T-helper 2 cell treated with Interferon-gamma antibody and Interleukin-4, amounts not matched to agents 100 ng/mL and 5 ng/mL, for 36 hours (primary cell): ENCODE data around the gene ANGPTL4. TPM values are rescaled to one million over a fixed set of nuclear protein-coding genes. Genes with fewer than 3 reads are reported as not detected.
"Not testable (repeated sequence)": the region's sequence is repeated elsewhere in the genome, so short reads cannot be mapped to it uniquely, and the experiment has no call there.

Source experiments
- intact Hi-C: fragments of 100-400 bp; cut with micrococcal nuclease; formaldehyde crosslinking; loops from one replicate; pipeline ENCODE4 v1.15.1; 2023
- total RNA-seq: library from RNA; stranded (reverse); gene quantifications from 2 replicates; pipeline ENCODE4 v1.2.3, GENCODE V29; 2022

Gene ANGPTL4, protein sequence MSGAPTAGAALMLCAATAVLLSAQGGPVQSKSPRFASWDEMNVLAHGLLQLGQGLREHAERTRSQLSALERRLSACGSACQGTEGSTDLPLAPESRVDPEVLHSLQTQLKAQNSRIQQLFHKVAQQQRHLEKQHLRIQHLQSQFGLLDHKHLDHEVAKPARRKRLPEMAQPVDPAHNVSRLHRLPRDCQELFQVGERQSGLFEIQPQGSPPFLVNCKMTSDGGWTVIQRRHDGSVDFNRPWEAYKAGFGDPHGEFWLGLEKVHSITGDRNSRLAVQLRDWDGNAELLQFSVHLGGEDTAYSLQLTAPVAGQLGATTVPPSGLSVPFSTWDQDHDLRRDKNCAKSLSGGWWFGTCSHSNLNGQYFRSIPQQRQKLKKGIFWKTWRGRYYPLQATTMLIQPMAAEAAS
- 0.30 and 0.36 TPM in 2 replicates for total RNA-seq

DNA sequence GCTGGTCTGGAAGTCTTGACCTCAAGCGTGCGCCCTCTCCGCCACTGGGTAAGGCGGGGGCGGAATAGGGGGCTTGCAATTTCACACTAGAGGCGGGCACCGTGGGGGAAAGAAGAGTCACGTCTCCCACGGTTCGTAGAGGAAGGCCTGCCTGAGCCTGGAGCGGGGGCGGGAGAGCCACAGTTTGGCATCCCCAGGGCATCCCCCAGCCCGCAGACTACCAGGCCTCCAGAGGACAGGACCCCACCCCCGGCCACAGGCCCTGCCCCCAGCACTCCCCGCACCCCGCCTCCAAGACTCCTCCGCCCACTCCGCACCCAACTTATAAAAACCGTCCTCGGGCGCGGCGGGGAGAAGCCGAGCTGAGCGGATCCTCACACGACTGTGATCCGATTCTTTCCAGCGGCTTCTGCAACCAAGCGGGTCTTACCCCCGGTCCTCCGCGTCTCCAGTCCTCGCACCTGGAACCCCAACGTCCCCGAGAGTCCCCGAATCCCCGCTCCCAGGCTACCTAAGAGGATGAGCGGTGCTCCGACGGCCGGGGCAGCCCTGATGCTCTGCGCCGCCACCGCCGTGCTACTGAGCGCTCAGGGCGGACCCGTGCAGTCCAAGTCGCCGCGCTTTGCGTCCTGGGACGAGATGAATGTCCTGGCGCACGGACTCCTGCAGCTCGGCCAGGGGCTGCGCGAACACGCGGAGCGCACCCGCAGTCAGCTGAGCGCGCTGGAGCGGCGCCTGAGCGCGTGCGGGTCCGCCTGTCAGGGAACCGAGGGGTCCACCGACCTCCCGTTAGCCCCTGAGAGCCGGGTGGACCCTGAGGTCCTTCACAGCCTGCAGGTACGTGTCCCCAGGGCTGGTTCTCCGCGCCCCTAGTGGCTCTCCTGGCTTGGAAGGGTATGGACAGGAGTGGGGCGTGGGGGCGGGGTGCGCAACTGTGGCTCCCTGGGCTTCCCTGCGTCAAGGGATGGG is at the start of gene ANGPTL4:
TSS of gene ANGPTL4 (plus strand) at position 353 of the 969 bp plus-strand sequence. CDS start at position 520, 167 bp downstream.
- intact Hi-C loops = loop anchor here (1.0 kb wide), 2 partner anchors 26 to 49 kb away; partner anchors contain the start of genes MARCHF2 and RAB11B

DNA sequence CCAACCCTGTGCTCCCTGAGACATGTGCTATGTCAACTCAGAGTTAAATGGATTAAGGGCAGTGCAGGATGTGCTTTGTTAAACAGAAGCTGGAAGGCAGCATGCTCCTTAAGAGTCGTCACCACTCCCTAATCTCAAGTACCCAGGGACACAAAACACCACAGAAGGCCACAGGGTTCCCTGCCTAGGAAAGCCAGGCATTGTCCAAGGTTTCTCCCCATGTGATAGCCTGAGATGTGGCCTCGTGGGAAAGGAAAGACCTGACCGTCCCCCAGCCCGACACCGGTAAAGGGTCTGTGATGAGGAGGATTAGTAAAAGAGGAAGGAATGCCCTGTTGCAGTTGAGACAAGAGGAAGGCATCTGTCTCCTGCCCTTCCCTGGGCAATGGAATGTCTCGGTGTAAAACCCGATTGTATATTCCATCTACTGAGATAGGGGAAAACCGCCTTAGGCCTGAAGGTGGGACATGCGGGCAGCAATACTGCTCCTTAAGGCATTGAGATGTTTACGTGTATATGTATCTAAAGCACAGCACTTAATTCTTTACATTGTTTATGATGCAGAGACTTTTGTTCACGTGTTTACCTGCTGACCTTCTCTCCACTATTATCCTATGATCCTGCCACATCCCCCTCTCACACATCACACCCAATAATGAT is 48.8 kb upstream of the ANGPTL4 start:
- intact Hi-C loops = not testable (repeated sequence)

DNA sequence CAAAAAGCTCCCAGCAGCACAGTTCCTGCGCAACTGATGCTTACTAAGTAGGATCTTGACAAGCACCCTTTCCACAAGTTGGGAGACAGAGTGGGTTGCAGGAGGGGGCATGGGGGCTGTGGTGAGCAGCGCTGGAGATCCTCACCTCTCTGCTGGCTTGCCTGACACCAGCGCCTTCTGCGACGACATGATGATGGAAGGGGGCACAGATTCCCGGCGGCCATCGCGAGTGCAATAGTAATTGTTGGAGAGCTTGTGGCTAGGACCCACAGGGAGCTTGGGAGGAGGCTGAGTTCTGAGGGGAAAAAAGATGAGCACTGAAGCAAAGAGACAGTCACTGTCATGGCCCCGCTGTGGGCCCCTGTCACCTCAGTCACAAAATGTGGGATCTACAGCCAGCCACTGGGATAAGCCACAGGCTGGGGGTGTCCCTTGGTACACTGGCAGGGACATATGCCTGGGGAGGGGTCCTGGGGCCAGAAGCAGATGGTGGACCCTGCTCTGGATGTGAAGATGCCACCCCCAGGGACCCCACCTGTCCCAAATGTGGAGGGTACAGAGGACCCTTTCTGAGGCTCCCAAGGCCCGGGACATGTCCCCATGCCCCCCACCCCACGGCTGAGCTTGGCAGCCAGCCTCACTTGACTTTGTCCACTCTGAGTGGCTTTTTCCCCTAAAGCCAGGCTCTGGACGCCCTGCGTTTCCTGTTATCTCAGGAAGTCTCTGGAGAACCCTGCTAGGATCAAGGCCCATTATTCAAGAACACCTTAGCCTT is 47.4 kb upstream of the ANGPTL4 start:
- intact Hi-C loops = no loop called here

DNA sequence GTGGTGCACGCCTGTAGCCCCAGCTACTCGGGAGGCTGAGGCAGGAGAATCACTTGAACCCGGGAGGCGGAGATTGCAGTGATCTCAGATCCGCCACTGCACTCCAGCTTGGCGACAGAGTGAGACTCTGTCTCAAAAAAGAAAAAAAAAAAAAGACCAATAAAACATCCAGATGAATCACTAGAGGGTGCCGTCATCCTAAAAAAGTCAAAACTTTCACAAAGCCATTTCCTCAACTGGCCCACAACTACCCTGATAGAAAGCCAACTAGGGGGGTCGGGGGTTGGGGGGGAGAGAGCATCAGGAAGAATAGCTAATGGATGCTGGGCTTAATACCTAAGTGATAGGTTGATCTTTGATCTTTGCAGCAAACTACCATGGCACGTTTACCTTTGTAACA is 45.1 kb upstream of the ANGPTL4 start:
- intact Hi-C loops = not testable (repeated sequence)

DNA sequence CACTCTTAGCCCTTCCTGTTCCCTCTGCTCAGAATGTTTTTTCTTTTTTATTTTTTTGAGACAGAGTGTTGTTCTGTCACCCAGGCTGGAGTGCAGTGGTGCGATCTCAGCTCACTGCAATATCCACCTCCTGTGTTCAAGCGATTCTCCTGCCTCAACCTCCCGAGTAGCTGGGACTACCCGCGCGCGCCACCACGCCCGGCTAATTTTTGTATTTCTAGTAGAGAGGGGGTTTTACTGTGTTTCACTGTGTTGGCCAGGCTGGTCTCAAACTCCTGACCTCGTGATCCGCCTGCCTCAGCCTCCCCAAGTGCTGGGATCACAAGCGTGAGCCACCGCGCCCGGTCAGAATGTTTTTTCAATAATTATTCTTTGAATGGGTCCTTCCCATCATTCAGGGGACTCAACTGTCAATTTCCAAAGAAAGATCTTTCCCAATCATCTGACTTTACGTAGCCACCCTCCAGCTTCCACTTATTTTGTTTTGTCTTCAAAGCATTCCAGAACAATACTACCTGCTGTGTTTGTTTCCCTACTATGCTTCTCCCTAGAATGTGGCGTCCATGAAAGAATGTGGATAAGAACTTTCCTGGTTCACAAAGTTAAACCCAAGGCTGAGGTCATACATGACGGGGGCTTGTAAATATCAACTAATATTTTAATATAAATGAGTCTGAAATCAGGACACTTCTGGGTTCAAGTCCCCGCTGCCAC is 44.0 kb upstream of the ANGPTL4 start:
- intact Hi-C loops = loop anchor here (2.0 to 5.0 kb wide), 2 partner anchors 53 to 377 kb away; partner anchors contain the start of gene TIMM44

DNA sequence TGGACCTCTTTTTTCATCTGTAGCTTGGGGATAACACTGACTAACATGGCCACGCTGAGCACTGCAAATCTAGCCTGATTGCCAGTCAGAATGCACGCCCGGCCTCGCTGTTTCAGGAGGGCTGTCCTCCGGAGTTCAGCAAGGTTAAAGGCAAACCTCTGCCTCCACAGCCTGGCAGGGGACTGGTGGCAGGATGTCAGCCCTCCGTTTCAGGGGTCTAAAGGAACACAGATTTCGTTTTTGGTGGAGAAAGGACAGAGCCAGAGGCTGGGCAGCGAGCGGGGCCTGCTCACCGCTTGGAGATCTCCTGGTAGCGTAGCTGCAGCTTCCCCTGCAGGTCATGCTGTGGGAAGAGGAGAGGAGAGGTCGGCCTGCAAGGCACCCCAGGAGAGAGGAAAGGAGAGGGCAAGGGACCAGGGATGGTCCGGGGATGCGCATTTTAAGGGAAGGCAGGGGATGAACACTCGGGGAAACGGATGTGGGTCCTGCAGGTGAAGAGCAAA is 43.3 kb upstream of the ANGPTL4 start:
- intact Hi-C loops = loop anchor here (1.0 to 5.0 kb wide), 4 partner anchors 12 to 378 kb away; partner anchors contain the start of genes CD320, RAB11B and TIMM44

DNA sequence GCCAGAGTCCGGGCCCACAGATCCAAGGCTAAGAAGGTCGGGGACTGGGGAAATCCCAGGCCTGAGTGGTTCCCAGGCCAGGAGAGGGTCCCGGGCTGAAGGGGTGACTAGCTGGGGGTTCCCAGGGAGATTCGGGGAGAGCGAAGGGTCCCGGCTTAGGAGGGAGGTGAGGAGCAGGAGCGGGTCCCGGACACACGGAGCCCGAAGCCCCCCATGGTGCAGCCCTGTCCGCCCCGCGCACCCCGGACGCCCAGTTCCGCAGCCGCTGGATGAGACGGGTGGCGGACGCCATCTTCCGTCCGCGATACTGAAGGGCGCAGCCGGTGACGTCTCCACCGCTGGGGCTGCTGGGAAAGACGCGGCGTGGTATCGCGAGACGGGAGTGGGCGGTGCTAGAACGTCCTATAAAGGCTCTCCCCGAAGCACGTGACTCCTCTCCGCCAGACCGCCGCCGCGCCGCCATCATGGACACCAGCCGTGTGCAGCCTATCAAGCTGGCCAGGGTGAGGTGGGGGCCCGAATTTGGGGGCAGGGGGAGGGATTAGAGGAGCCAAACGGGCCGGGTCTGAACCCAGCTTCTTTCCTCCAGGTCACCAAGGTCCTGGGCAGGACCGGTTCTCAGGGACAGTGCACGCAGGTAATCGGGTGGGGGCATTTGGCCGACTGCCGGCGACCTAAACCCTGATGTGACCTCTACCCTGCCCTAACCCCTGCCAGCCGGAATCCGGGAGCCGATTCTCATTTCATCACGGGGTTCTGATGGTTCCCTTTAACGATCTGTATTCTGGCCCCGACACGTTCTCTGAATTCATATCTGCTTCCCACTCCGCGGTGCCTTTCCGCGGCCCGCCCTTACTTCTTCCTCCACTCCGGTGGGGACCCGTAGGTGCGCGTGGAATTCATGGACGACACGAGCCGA is 42.6 kb upstream of the ANGPTL4 start, which contains the start of the genes NDUFA7 and RPS28:
TSS of gene NDUFA7 (minus strand) at position 309 of the 919 bp plus-strand sequence. CDS start at position 292, 17 bp downstream.
TSS of gene RPS28 (plus strand) at position 430 of the 919 bp plus-strand sequence. CDS start at position 465, 35 bp downstream.
- intact Hi-C loops = loop anchor here (1.0 to 5.0 kb wide), 4 partner anchors 13 to 379 kb away; partner anchors contain the start of genes CD320, RAB11B and TIMM44

DNA sequence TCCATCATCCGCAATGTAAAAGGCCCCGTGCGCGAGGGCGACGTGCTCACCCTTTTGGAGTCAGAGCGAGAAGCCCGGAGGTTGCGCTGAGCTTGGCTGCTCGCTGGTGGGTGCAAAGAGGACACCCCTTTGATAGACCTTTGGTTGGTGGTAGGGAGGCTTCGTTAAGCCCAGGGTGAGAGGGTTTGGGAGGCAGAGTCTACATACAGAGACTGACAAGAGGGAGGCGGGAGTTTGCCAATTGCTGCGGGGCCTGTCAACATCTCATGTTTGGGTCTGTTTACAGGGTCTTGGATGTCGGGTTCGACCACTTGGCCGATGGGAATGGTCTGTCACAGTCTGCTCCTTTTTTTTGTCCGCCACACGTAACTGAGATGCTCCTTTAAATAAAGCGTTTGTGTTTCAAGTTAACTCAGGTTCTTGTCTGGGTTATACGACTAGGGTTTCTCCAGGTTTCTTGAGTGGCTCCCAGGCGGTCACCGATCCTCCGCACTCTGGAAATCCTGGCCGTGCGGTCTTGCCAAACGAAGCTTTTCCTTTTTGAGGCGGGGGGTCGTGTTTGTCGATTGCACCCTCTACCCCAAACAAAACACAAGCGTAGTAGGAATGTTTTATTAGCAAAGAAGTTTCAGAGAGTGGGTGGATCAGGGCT is 41.8 kb upstream of the ANGPTL4 start:
- intact Hi-C loops = loop anchor here (1.0 to 5.0 kb wide), 4 partner anchors 14 to 379 kb away; partner anchors contain the start of genes CD320, RAB11B and TIMM44

DNA sequence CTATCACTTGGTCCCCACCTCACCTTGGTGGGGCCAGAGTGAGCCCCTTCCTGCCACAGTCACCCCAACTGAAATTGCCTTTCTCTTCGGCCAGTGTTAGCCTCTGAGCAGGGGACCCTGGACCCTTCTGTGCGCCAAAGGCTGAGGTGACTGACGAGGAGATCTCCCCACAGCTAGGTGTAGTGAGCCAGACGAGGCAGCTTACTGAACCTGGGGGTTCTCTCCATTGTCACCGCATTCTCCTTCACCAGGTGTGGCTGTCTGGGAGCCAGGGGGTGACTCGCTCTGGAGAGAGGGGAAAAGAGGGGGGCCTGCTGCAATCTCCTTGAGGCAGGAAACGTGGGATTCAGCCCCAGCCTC is 41.3 kb upstream of the ANGPTL4 start:
- intact Hi-C loops = loop anchor here (5.0 kb wide), 1 partner anchor 55 kb away; no protein-coding TSS in a partner anchor

DNA sequence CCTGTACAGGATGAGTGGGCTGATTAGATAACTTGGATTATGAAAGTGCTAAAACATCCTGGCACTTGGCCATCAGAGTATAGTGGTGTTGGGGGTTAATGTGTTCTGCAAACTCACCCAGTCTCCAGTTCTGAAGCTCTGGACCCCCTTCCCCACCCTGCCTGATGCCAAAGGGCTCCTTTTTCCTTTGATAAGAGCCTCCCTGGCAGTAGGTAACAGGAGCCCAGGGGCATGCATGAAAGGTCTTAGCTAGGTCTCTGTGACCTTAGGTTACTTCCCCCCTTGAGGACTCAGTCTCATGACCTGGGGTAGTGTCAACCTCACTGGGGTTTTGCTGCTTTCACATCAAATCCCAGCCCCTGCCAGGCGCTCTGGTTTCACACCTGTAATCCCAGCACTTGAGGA is 40.2 kb upstream of the ANGPTL4 start:
- intact Hi-C loops = loop anchor here (5.0 kb wide), 1 partner anchor 56 kb away; no protein-coding TSS in a partner anchor

DNA sequence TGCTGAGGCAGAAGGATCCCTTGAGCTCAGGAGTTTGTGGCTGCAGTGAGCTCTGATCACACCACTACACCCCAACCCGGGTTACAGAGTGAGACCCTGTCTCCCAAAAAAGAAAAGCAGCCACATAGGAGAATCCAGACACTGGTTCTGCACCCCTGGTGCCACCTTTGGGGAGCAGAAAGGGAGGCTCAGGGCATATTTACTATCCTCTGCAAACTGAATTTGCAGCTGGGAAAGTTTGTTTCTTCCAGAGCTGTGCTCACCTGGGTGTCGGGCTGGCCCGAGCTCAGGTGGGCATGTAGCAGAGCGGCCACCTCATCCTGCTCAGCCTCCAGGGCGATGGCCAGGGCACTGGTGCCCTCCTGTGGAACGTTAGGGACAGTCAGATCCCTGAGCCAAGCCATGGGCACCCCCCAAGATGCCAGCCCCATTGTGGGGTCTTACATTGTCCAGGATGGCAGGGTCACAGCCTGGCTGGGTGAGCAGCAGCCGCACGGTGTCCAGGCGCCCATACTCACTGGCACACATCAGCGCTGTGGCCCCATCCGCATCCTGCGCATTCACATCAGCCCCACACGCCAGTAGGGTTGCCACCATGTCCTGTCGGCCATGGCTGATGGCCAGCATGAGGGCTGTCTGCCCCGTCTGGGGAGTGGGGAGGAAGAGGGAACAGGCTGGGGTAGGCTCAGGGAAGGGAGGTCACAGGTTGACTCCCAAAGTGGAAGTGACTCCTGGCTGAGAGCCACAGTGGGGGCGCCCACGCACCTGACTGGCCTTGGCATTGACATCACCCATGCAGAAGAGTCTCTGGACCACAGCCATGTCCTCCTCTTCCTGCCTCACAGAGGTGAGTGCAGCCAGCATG is 39.5 kb upstream of the ANGPTL4 start:
- intact Hi-C loops = loop anchor here (5.0 kb wide), 1 partner anchor 57 kb away; no protein-coding TSS in a partner anchor

DNA sequence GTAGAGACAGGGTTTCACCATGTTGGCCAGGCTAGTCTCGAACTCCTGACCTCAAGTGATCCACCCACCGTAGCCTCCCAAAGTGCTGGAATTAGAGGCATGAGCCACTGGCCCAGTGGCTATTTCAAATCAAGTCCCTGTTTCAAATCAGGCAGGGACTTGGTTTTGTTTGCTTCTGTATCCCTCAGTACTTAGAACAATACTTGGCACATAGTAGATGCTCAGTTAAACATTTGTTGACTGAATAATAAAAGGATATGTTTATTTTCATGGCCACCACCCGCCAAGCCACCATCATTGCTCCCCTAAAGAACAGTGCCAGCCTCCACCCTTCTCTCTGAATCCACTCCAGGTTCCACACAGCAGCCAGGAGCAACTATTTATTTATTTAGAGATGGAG is 38.5 kb upstream of the ANGPTL4 start:
- intact Hi-C loops = no loop called here

DNA sequence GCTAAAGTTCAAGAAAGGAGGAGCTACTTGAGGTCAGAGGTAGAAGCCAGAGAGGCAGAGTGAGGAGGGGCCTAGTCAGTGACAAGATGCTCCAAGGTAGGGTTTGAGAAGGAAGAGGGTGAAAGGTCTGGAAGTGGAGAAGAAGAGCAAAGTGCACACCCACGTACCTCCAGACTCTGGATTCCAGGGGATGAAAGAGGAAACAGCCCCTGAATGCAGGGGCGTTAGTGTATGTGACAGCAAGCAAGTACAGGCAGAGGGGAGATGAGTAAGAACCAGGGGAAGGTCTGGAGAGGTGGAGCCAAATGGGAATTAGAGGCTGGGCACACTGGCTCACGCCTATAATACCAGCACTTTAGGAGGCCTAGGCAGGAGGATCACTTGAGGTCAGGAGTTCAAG is 34.0 kb upstream of the ANGPTL4 start:
- intact Hi-C loops = no loop called here

DNA sequence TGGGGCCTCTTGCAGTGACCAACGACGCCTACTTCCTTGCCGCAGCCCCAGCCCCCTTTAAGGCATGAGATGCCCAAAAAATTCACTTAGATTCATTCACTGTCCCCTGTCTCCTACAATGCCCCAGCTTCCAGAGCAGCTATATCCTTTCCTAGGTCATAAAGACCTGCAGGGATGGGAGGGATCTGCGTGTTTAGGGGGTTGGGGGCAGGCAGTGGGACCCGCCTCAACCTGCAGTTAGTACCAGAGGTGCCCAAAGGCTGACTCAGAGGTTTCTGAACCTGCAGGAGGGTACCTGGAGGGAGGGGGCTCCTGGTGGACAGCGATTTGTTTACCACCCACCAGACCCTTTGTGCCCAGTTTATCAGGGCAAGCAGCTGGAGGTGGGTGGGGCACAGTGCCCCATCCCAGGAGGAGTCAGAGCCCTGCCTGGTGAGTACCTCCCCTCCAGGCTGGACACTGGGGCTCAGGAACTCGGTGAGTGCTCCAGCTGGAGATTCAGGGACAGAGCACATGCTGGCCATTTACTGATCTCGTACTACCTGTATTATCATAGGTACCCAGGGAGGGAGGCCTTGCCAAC is 32.6 kb upstream of the ANGPTL4 start:
- intact Hi-C loops = no loop called here

DNA sequence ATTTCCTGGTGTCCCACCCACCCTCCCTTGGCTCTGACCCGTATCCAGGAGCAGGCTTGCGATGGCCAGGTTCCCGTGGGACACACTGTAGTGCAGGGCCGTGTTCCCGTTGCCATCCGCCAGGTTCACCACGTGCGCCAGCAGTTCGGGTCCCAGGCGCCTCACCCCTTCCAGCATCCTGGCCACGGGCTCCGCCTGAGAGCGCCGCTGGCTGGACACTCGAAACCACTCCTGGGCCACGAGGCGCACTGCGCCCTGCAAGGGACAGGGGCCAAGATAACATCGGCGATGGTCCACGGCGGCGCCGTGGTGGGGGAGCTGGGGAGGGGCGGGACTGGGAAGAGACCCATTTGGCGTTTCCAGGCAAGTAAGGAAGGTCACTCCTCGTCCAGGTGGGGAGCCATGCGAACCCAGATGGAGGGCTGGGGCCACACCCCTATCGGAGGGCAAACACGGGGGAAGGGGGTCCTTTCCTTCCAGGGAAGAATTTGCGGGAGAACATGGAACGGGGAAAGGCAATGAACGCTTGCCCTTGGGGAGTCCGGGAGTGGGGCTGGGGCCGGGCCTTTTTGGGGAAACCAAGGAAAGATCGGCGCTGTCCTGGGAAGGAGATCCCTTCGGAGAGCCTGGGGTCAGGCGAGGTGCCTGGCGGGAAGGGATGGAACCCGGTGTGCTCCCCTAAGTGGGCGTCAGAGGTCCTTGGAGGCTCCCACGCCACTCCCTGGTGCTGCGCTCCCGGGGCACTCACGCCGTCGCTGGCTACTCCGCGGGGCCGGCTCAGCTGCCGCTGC is 30.8 kb upstream of the ANGPTL4 start:
- intact Hi-C loops = no loop called here
